ENCODE data around the gene DENND4C. TPM values are rescaled to one million over a fixed set of nuclear protein-coding genes. Genes with fewer than 3 reads are reported as not detected.
"Not testable (repeated sequence)": the region's sequence is repeated elsewhere in the genome, so short reads cannot be mapped to it uniquely, and the experiment has no call there.

The DENND4C gene
- total and polyA plus RNA-seq, 10 donors = 3.7 to 106 (median 48.7) TPM

GRCh38 chr9:19192202-19193028 lies 38.1 kb upstream of the DENND4C start:
- TF ChIP-seq POLR2A (IDR thresholded peaks at IDR 0.05) (no peak), POLR2AphosphoS5 (IDR thresholded peaks at IDR 0.05) (no peak), CTCF (IDR thresholded peaks at IDR 0.05 in 8 of 11, conservative IDR thresholded peaks at IDR 0.05 in 3 of 11) (no peak)
- Histone ChIP-seq H3K9me3 (no peaks in the 10 kb centered on the region), H3K27ac (no peak overlapping the region), H3K4me1 (peaks cover 0 to 9% (median 3%) of the 10 kb centered on the region in 6 donors), H3K4me3 (no peak overlapping the region), H3K36me3 (no peaks in the 10 kb centered on the region), H3K27me3 (replicated peaks in 1 of 7) (no peaks in the 10 kb centered on the region)
- 58 to 79% (median 63%) methylated on average over 1 of the region's 1 CpG for WGBS, 5 donors
- no peak for DNase-seq
- intact Hi-C loops (cut with DNase I; ENCODE audit: low total_unique reads) = no loop called here

GRCh38 chr9:19193029-19193324 lies 37.5 kb upstream of the DENND4C start:
- H3K4me1 ChIP-seq = peaks cover 0 to 9% (median 3%) of the 10 kb centered on the region in 6 donors
- TF ChIP-seq POLR2AphosphoS5 (IDR thresholded peaks at IDR 0.05) (no peak), POLR2A (IDR thresholded peaks at IDR 0.05) (no peak)
- DNase-seq = no peak
- intact Hi-C loops (cut with DNase I; ENCODE audit: low total_unique reads) = no loop called here
- H3K4me3 ChIP-seq = no peak overlapping the region
- no peaks in the 10 kb centered on the region for H3K9me3 ChIP-seq
- H3K36me3 ChIP-seq = no peaks in the 10 kb centered on the region
- H3K27ac ChIP-seq = no peak overlapping the region
- no peaks in the 10 kb centered on the region for H3K27me3 ChIP-seq (replicated peaks in 1 of 7)
- WGBS, 5 donors = 88 to 94% (median 90%) methylated on average over 5 of the region's 5 CpGs

GRCh38 chr9:19193358-19193973 lies 37.0 kb upstream of the DENND4C start:
- WGBS, 5 donors = 95 to 100% (median 96%) methylated on average over 2 of the region's 2 CpGs
- H3K4me1 ChIP-seq; H3K4me3 ChIP-seq; intact Hi-C loops (cut with DNase I; ENCODE audit: low total_unique reads); H3K9me3 ChIP-seq; H3K36me3 ChIP-seq; DNase-seq; H3K27ac ChIP-seq; H3K27me3 ChIP-seq (replicated peaks in 1 of 7): not testable (repeated sequence)

GRCh38 chr9:19198406-19198805 lies 32.1 kb upstream of the DENND4C start:
- Histone ChIP-seq H3K27ac (no peak overlapping the region), H3K9me3 (no peaks in the 10 kb centered on the region), H3K4me3 (no peak overlapping the region), H3K27me3 (replicated peaks in 1 of 7) (no peaks in the 10 kb centered on the region), H3K36me3 (no peaks in the 10 kb centered on the region), H3K4me1 (no peaks in the 10 kb centered on the region)
- intact Hi-C loops (cut with DNase I; ENCODE audit: low total_unique reads) = no loop called here
- 89 to 98% (median 94%) methylated on average over 1 of the region's 1 CpG for WGBS, 5 donors
- TF ChIP-seq POLR2A (IDR thresholded peaks at IDR 0.05) = no peak
- no peak for TF ChIP-seq CTCF (IDR thresholded peaks at IDR 0.05 in 8 of 11, conservative IDR thresholded peaks at IDR 0.05 in 3 of 11)
- no peak for TF ChIP-seq POLR2AphosphoS5 (IDR thresholded peaks at IDR 0.05)
- DNase-seq = no peak

- H3K9me3 ChIP-seq = no peaks in the 10 kb centered on the region
- WGBS, 5 donors = 89 to 97% (median 92%) methylated on average over 2 of the region's 2 CpGs
- H3K4me3 ChIP-seq = no peak overlapping the region
- no peaks in the 10 kb centered on the region for H3K27me3 ChIP-seq (replicated peaks in 1 of 7)
- H3K36me3 ChIP-seq = no peaks in the 10 kb centered on the region
- no peak for DNase-seq
- intact Hi-C loops (cut with DNase I; ENCODE audit: low total_unique reads) = no loop called here
- H3K27ac ChIP-seq = no peak overlapping the region
- no peak for TF ChIP-seq CTCF (IDR thresholded peaks at IDR 0.05 in 8 of 11, conservative IDR thresholded peaks at IDR 0.05 in 3 of 11)
- no peaks in the 10 kb centered on the region for H3K4me1 ChIP-seq
These were observed 31.5 kb upstream of the DENND4C start for GRCh38 chr9:19199012-19199411.
